GM23338 (cell line): Measurements from ENCODE around the gene CECR2. TPM values are rescaled to one million over a fixed set of nuclear protein-coding genes. Genes with fewer than 3 reads are reported as not detected.
A peak's percentile ranks its signal among the peaks of the same experiment; 100 is the strongest.

Experiments used
- ATAC-seq: fragments of 200-7000 bp; cut with Tn5 transposase; 3 replicates; pipeline ENCODE4 v1.9.1; 2020
- DNase-seq: peaks from one replicate; pipeline ENCODE4 v3.0.0-alpha.2; 2015; ENCODE audit warnings: low spot score
- H2AFZ ChIP-seq: fragments of 200-600 bp; sonication (generic); 2 replicates; pipeline ENCODE4 v1.8.0; 2016; ENCODE audit warnings: antibody characterized with exemption, mild to moderate bottlenecking, moderate library complexity
- H3F3A ChIP-seq: fragments of 200-600 bp; sonication (generic); replicated peaks from 2 replicates; pipeline ENCODE4 v1.8.0; 2017; ENCODE audit warnings: antibody characterized with exemption, mixed run types, low read depth
- H3K27ac ChIP-seq: fragments of 200-600 bp; sonication (generic); 2 replicates; pipeline ENCODE4 v1.6.1; 2016; ENCODE audit warnings: low read depth
- H3K27me3 ChIP-seq: fragments of 200-600 bp; sonication (generic); 2 replicates; pipeline ENCODE4 v1.8.0; 2016; ENCODE audit warnings: mild to moderate bottlenecking, mixed run types, moderate library complexity; ENCODE audit not compliant: insufficient read depth
- H3K36me3 ChIP-seq: fragments of 200-600 bp; sonication (generic); 2 replicates; pipeline ENCODE4 v1.8.0; 2016; ENCODE audit warnings: mild to moderate bottlenecking; ENCODE audit not compliant: insufficient read depth
- H3K4me1 ChIP-seq: fragments of 200-600 bp; sonication (generic); 2 replicates; pipeline ENCODE4 v1.8.0; 2016; ENCODE audit warnings: mild to moderate bottlenecking, moderate library complexity; ENCODE audit not compliant: insufficient read depth
- H3K4me2 ChIP-seq: fragments of 200-600 bp; sonication (generic); 2 replicates; pipeline ENCODE4 v1.7.1; 2017; ENCODE audit warnings: mixed run types
- H3K4me3 ChIP-seq: fragments of 200-600 bp; sonication (generic); 2 replicates; pipeline ENCODE4 v1.6.1; 2016; ENCODE audit warnings: mixed run types
- H3K79me2 ChIP-seq: fragments of 200-600 bp; sonication (generic); replicated peaks from 2 replicates; pipeline ENCODE4 v1.8.0; 2017; ENCODE audit warnings: mild to moderate bottlenecking; ENCODE audit not compliant: insufficient read depth
- H3K9me2 ChIP-seq: fragments of 200-600 bp; sonication (generic); 2 replicates; pipeline ENCODE4 v1.8.0; 2017; ENCODE audit not compliant: insufficient read depth
- H4K20me1 ChIP-seq: fragments of 200-600 bp; sonication (generic); replicated peaks from 2 replicates; pipeline ENCODE4 v1.8.0; 2017; ENCODE audit warnings: mild to moderate bottlenecking; ENCODE audit not compliant: insufficient read depth
- H3K27ac Mint-ChIP-seq: 2 replicates; pipeline ENCODE4 v1.8.0; 2020; ENCODE audit warnings: inconsistent platforms, mild to moderate bottlenecking, moderate library complexity, mixed read lengths
- H3K27me3 Mint-ChIP-seq: 3 replicates; pipeline ENCODE4 v1.8.0; 2022; ENCODE audit warnings: low read depth, mild to moderate bottlenecking, moderate library complexity, mixed read lengths, inconsistent platforms; ENCODE audit not compliant: insufficient read depth, poor library complexity
- H3K36me3 Mint-ChIP-seq: 3 replicates; pipeline ENCODE4 v1.8.0; 2021; ENCODE audit warnings: low read depth, mild to moderate bottlenecking, inconsistent platforms, moderate library complexity, mixed read lengths
- H3K4me1 Mint-ChIP-seq: 3 replicates; pipeline ENCODE4 v1.8.0; 2020; ENCODE audit warnings: mild to moderate bottlenecking, inconsistent platforms, mixed read lengths
- H3K4me3 Mint-ChIP-seq: 3 replicates; pipeline ENCODE4 v1.8.0; 2021; ENCODE audit warnings: moderate library complexity, mild to moderate bottlenecking, inconsistent platforms, mixed read lengths
- H3K9me3 Mint-ChIP-seq: 3 replicates; pipeline ENCODE4 v1.8.0; 2020; ENCODE audit warnings: moderate library complexity, mild to moderate bottlenecking, inconsistent platforms, mixed read lengths
- CREB1 ChIP-seq: fragments of 250-450 bp; sonication (Bioruptor Pico); IDR thresholded peaks from 2 replicates; pipeline ENCODE4 v1.5.0; 2020; ENCODE audit warnings: low read depth, mild to moderate bottlenecking, moderate library complexity
- ETS1 ChIP-seq: IDR thresholded peaks from 2 replicates; pipeline ENCODE4 v1.6.1; 2016; ENCODE audit warnings: antibody characterized with exemption
- EZH2phosphoT487 ChIP-seq: fragments of 200-600 bp; sonication (generic); IDR thresholded peaks from one replicate; pipeline ENCODE4 v1.8.1; 2018; ENCODE audit warnings: antibody characterized with exemption; ENCODE audit not compliant: unreplicated experiment
- JUNB ChIP-seq: IDR thresholded peaks from one replicate; pipeline ENCODE4 v1.6.1; 2016; ENCODE audit warnings: antibody characterized with exemption; ENCODE audit not compliant: unreplicated experiment
- POLR2AphosphoS5 ChIP-seq: IDR thresholded peaks from 2 replicates; pipeline ENCODE4 v1.6.1; 2016; ENCODE audit warnings: antibody characterized with exemption, low read depth
- STAT1 ChIP-seq: IDR thresholded peaks from one replicate; pipeline ENCODE4 v1.6.1; 2016; ENCODE audit warnings: antibody characterized with exemption; ENCODE audit not compliant: unreplicated experiment
- ZNF331 ChIP-seq: fragments of 250-450 bp; sonication (Bioruptor Pico); IDR thresholded peaks from 2 replicates; pipeline ENCODE4 v1.5.0; 2020; ENCODE audit warnings: low read depth, mild to moderate bottlenecking, moderate library complexity
- polyA plus RNA-seq: library from polyadenylated mRNA; unstranded; fragments of >200 nt; fragmentation: Nextera tagmentation; extraction: Ambion mirVana; gene quantifications from 2 replicates; pipeline ENCODE4 v1.2.1, GENCODE V29; 2016
- total RNA-seq: library from RNA; depleted of rRNA; stranded (reverse); fragments of >200 nt; shearing (Covaris generic); gene quantifications from 2 replicates; pipeline ENCODE4 v1.2.3, GENCODE V29; 2014
- TF ChIP-seq, protein P1 (sequence below): fragments of 250-450 bp; sonication (Bioruptor Pico); IDR thresholded peaks from 2 replicates; pipeline ENCODE4 v1.5.0; 2020; ENCODE audit warnings: mild to moderate bottlenecking, moderate library complexity
- TF ChIP-seq, protein P2 (sequence below), 2 experiments: fragments of 200-600 bp in 1 of 2; sonication (generic) in 1 of 2; conservative IDR thresholded peaks; 2 replicates each; pipeline versions ENCODE4 v1.5.1 to v1.6.1; 2016 to 2017; ENCODE audit warnings: antibody characterized with exemption in 2 of 2, low read depth in 2 of 2, mild to moderate bottlenecking in 2 of 2, moderate library complexity in 1 of 2

The CECR2 gene
- total and polyA plus RNA-seq, 2 experiments from 2014 or later: 18.4 to 110 TPM

DNA sequence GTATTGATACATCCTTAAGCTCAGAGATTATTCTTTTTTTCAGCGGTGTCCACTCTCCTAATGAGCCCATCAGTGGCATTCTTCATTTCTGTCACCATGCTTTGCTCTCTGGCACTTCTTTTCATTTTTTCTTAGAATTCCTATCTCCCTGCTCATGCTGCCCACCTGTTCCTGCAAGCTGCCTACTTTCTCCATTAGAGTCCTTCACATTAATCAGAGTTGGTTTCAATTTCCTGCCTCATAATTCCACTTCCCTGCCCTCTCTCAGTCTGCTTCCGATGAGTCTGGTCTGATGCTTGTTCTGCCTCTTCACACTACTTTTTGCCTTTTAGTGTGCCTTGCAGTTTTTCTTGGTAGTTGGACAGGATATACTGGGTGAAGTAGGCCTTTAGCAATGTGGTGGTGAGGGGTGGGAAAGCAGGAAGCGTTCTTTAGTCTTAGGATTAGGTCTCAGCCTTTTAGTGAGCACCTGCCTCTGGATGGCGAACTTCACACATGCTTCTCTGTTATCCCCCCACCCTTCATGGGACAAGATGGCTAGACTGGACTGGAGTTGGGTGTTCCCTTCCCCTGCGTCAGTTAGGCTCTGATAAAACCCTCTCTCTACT is 53.6 kb downstream of the CECR2 start:
- H4K20me1 ChIP-seq: peaks cover 89% of the 10 kb centered on the region
- no peaks in the 10 kb centered on the region for H3K9me2 ChIP-seq
- H3K4me1 Mint-ChIP-seq: peaks cover 44% of the 10 kb centered on the region

DNA sequence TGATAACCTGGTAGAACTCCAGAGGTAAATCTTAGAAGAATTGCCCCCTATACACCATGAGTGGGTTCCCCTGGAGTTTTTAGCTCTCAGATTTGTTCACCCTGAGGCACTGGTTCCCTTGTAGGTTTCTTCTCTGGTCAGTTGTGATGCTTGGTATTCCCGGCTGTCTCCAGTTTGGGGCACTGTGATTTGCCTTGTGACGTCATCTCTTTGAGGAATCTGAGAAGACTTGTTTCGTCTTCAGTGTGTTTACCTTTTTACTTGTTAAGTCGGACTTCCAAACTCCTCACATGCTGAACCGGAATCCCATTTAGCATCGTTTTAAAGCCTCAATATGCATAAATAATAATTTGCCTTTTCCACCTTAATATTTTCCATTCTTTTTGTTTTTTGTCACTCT is 54.4 kb downstream of the CECR2 start:
- Histone ChIP-seq H3K36me3 (no peaks in the 10 kb centered on the region), H4K20me1 (peaks cover 89% of the 10 kb centered on the region), H3K4me3 (no peak overlapping the region), H3K4me2 (0 out of 2 replicates have a peak overlapping the region, but pooled peaks have one; percentile 48), H3F3A (peaks cover under 1% of the 10 kb centered on the region; the same call in 1 of the 2 replicates), H3K4me1 (peaks cover 44% of the 10 kb centered on the region), H3K27ac (peak overlapping the region; percentile 76; the same call in 1 of the 2 replicates), H2AFZ (no peak overlapping the region), H3K79me2 (peaks cover 100% of the 10 kb centered on the region), H3K9me2 (no peaks in the 10 kb centered on the region), H3K27me3 (no peaks in the 10 kb centered on the region)
- ATAC-seq (no peak), DNase-seq (no peak)
- peaks cover 4% of the 10 kb centered on the region for H3K27me3 Mint-ChIP-seq
- H3K36me3 Mint-ChIP-seq: peaks cover 14% of the 10 kb centered on the region
- H3K4me3 Mint-ChIP-seq: no peak overlapping the region
- H3K4me1 Mint-ChIP-seq: peaks cover 43% of the 10 kb centered on the region
- no peak overlapping the region for H3K27ac Mint-ChIP-seq
- H3K9me3 Mint-ChIP-seq: no peaks in the 10 kb centered on the region
- no peak for TF ChIP-seq ETS1
- no peak for TF ChIP-seq EZH2phosphoT487
- TF ChIP-seq, protein P1, sequence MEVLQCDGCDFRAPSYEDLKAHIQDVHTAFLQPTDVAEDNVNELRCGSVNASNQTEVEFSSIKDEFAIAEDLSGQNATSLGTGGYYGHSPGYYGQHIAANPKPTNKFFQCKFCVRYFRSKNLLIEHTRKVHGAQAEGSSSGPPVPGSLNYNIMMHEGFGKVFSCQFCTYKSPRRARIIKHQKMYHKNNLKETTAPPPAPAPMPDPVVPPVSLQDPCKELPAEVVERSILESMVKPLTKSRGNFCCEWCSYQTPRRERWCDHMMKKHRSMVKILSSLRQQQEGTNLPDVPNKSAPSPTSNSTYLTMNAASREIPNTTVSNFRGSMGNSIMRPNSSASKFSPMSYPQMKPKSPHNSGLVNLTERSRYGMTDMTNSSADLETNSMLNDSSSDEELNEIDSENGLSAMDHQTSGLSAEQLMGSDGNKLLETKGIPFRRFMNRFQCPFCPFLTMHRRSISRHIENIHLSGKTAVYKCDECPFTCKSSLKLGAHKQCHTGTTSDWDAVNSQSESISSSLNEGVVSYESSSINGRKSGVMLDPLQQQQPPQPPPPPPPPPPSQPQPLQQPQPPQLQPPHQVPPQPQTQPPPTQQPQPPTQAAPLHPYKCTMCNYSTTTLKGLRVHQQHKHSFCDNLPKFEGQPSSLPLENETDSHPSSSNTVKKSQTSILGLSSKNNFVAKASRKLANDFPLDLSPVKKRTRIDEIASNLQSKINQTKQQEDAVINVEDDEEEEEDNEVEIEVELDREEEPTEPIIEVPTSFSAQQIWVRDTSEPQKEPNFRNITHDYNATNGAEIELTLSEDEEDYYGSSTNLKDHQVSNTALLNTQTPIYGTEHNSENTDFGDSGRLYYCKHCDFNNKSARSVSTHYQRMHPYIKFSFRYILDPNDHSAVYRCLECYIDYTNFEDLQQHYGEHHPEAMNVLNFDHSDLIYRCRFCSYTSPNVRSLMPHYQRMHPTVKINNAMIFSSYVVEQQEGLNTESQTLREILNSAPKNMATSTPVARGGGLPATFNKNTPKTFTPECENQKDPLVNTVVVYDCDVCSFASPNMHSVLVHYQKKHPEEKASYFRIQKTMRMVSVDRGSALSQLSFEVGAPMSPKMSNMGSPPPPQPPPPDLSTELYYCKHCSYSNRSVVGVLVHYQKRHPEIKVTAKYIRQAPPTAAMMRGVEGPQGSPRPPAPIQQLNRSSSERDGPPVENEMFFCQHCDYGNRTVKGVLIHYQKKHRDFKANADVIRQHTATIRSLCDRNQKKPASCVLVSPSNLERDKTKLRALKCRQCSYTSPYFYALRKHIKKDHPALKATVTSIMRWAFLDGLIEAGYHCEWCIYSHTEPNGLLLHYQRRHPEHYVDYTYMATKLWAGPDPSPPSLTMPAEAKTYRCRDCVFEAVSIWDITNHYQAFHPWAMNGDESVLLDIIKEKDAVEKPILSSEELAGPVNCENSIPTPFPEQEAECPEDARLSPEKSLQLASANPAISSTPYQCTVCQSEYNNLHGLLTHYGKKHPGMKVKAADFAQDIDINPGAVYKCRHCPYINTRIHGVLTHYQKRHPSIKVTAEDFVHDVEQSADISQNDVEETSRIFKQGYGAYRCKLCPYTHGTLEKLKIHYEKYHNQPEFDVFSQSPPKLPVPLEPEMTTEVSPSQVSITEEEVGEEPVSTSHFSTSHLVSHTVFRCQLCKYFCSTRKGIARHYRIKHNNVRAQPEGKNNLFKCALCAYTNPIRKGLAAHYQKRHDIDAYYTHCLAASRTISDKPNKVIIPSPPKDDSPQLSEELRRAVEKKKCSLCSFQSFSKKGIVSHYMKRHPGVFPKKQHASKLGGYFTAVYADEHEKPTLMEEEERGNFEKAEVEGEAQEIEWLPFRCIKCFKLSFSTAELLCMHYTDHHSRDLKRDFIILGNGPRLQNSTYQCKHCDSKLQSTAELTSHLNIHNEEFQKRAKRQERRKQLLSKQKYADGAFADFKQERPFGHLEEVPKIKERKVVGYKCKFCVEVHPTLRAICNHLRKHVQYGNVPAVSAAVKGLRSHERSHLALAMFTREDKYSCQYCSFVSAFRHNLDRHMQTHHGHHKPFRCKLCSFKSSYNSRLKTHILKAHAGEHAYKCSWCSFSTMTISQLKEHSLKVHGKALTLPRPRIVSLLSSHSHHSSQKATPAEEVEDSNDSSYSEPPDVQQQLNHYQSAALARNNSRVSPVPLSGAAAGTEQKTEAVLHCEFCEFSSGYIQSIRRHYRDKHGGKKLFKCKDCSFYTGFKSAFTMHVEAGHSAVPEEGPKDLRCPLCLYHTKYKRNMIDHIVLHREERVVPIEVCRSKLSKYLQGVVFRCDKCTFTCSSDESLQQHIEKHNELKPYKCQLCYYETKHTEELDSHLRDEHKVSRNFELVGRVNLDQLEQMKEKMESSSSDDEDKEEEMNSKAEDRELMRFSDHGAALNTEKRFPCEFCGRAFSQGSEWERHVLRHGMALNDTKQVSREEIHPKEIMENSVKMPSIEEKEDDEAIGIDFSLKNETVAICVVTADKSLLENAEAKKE (CRISPR knock-in tag): no peak
- TF ChIP-seq POLR2AphosphoS5: no peak
- no peak for TF ChIP-seq CREB1 (CRISPR knock-in tag)
- TF ChIP-seq ZNF331 (CRISPR knock-in tag): no peak
- no peak for TF ChIP-seq JUNB

More for the DNA sequence above, 53.6 kb downstream of the CECR2 start:
- peak; percentile 11; the same call in 2 of the 3 replicates for ATAC-seq
- Mint-ChIP-seq H3K27ac (no peak overlapping the region; the same call in 1 of the 2 replicates), H3K9me3 (no peaks in the 10 kb centered on the region), H3K4me3 (no peak overlapping the region), H3K27me3 (peaks cover 4% of the 10 kb centered on the region), H3K36me3 (peaks cover 13% of the 10 kb centered on the region)
- H3K79me2 ChIP-seq: peaks cover 100% of the 10 kb centered on the region
- H3F3A ChIP-seq: peaks cover 9% of the 10 kb centered on the region; the same call in 1 of the 2 replicates
- no peak overlapping the region for H3K4me3 ChIP-seq
- no peak overlapping the region for H2AFZ ChIP-seq
- peaks cover 44% of the 10 kb centered on the region for H3K4me1 ChIP-seq
- no peaks in the 10 kb centered on the region for H3K36me3 ChIP-seq
- 0 out of 2 replicates have a peak overlapping the region, but pooled peaks have one; percentile 48 for H3K4me2 ChIP-seq
- peak overlapping the region; percentile 76 for H3K27ac ChIP-seq
- TF ChIP-seq STAT1 (no peak), EZH2phosphoT487 (no peak), JUNB (no peak)
- TF ChIP-seq, protein P2, sequence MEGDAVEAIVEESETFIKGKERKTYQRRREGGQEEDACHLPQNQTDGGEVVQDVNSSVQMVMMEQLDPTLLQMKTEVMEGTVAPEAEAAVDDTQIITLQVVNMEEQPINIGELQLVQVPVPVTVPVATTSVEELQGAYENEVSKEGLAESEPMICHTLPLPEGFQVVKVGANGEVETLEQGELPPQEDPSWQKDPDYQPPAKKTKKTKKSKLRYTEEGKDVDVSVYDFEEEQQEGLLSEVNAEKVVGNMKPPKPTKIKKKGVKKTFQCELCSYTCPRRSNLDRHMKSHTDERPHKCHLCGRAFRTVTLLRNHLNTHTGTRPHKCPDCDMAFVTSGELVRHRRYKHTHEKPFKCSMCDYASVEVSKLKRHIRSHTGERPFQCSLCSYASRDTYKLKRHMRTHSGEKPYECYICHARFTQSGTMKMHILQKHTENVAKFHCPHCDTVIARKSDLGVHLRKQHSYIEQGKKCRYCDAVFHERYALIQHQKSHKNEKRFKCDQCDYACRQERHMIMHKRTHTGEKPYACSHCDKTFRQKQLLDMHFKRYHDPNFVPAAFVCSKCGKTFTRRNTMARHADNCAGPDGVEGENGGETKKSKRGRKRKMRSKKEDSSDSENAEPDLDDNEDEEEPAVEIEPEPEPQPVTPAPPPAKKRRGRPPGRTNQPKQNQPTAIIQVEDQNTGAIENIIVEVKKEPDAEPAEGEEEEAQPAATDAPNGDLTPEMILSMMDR (conservative IDR thresholded peaks at IDR 0.05; ENCODE audit: low read depth in 2 of 2): peak in 1 of 2 experiments; percentile 38; a peak in 2 of 4 replicates
- H3K27me3 ChIP-seq: no peaks in the 10 kb centered on the region
- DNase-seq: peak; percentile 27
